ENCODE data around the gene TPST1. TPM values are rescaled to one million over a fixed set of nuclear protein-coding genes. Genes with fewer than 3 reads are reported as not detected.

TPST1 gene
- total RNA-seq, 1 experiment from 2014 or later, result 51.0 TPM

Other genes with a start within 250 kb of the TPST1 start
- 47.0 and 70.8 TPM in 2 replicates for gene GUSB, start 223.1 kb upstream of the TPST1 start, total RNA-seq (2014; rRNA removed; shearing (Covaris generic))
- gene ASL, start 129.5 kb upstream of the TPST1 start, total RNA-seq (2014; rRNA removed; shearing (Covaris generic)), result 37.4 and 57.3 TPM in 2 replicates
- 37.8 and 47.8 TPM in 2 replicates for gene CRCP, start 90.5 kb upstream of the TPST1 start, total RNA-seq (2014; rRNA removed; shearing (Covaris generic))